A549 treated with CpdA at 1 μM for 4 hours (cell line): ENCODE data around the gene SLC27A1. TPM values are rescaled to one million over a fixed set of nuclear protein-coding genes. Genes with fewer than 3 reads are reported as not detected.

Experiments
- total RNA-seq: library from RNA; stranded (reverse); fragments of 200-300 nt; extraction: Qiagen RNA extraction; gene quantifications from 5 replicates; pipeline ENCODE4 v1.2.3, GENCODE V29; 2022; ENCODE audit warnings: low read depth

The SLC27A1 gene
- total RNA-seq: 2.0 to 3.4 TPM (median 2.8 TPM) in 5 replicates

GRCh38 chr19:17470068-17470841, at the start of gene SLC27A1:
SLC27A1 (plus strand) TSS chr19:17470524; CDS start chr19:17470541, 17 bp downstream.

GRCh38 chr19:17448131-17448967, 22.0 kb upstream of the SLC27A1 start, which contains the start of gene TMEM221:
TMEM221 (minus strand) TSS chr19:17448668; CDS start chr19:17448462, 206 bp downstream.

GRCh38 chr19:17460372-17461230, 9.7 kb upstream of the SLC27A1 start, which contains the start of gene NXNL1:
NXNL1 (minus strand) TSS chr19:17460926; CDS start chr19:17460869, 57 bp downstream.

GRCh38 chr19:17555480-17555928, 85.2 kb downstream of the SLC27A1 start, which contains the start of gene COLGALT1:
COLGALT1 (plus strand) TSS chr19:17555649; CDS start chr19:17555714, 65 bp downstream.

Other genes with a start within 250 kb of the SLC27A1 start
- 9.6 to 12.2 TPM (median 12.0 TPM) in 5 replicates for gene OCEL1, start 244.3 kb upstream of the SLC27A1 start, total RNA-seq
- 23.8 to 61.8 TPM (median 55.3 TPM) in 5 replicates for gene NR2F6, start 224.6 kb upstream of the SLC27A1 start, total RNA-seq
- not detected in 5 replicates for gene USHBP1, start 205.8 kb upstream of the SLC27A1 start, total RNA-seq
- gene BABAM1, start 203.1 kb upstream of the SLC27A1 start, total RNA-seq: 61.0 to 67.8 TPM (median 65.2 TPM) in 5 replicates
- gene ANKLE1, start 188.6 kb upstream of the SLC27A1 start, total RNA-seq: 0.30 to 0.94 TPM (median 0.66 TPM) in 5 replicates
- 2.6 to 3.8 TPM (median 3.4 TPM) in 5 replicates for gene ABHD8, start 167.1 kb upstream of the SLC27A1 start, total RNA-seq
- gene MRPL34, start 164.7 kb upstream of the SLC27A1 start, total RNA-seq: 69.3 to 104 TPM (median 95.7 TPM) in 5 replicates
- 66.5 to 75.4 TPM (median 69.7 TPM) in 5 replicates for gene DDA1, start 161.0 kb upstream of the SLC27A1 start, total RNA-seq
- gene ANO8, start 135.7 kb upstream of the SLC27A1 start, total RNA-seq: 2.8 to 4.7 TPM (median 4.0 TPM) in 5 replicates
- gene GTPBP3, start 133.0 kb upstream of the SLC27A1 start, total RNA-seq: 15.7 to 23.4 TPM (median 21.9 TPM) in 5 replicates
- gene PLVAP, start 93.2 kb upstream of the SLC27A1 start, total RNA-seq: not detected in 5 replicates
- gene CCDC194, start 76.3 kb upstream of the SLC27A1 start, total RNA-seq: not detected in 5 replicates
- 0.10 to 0.14 TPM in 2 of 5 replicates, not detected in the others for gene BST2, start 64.9 kb upstream of the SLC27A1 start, total RNA-seq
- gene MVB12A, start 50.5 kb upstream of the SLC27A1 start, total RNA-seq: 28.2 to 42.0 TPM (median 39.8 TPM) in 5 replicates
- gene TMEM221, start 21.9 kb upstream of the SLC27A1 start, total RNA-seq: 0.56 to 0.92 TPM (median 0.74 TPM) in 5 replicates
- not detected in 5 replicates for gene NXNL1, start 9.6 kb upstream of the SLC27A1 start, total RNA-seq
- gene PGLS, start 41.1 kb downstream of the SLC27A1 start, total RNA-seq: 43.1 to 77.3 TPM (median 74.1 TPM) in 5 replicates
- 56.1 to 75.0 TPM (median 69.7 TPM) in 5 replicates for gene COLGALT1, start 85.1 kb downstream of the SLC27A1 start, total RNA-seq
- gene UNC13A, start 217.8 kb downstream of the SLC27A1 start, total RNA-seq: 1.5 to 2.0 TPM (median 1.7 TPM) in 5 replicates
- 29.4 to 36.2 TPM (median 33.8 TPM) in 5 replicates for gene MAP1S, start 249.0 kb downstream of the SLC27A1 start, total RNA-seq